ENCODE results near the gene IGHMBP2.
"Not testable (repeated sequence)": the region's sequence is repeated elsewhere in the genome, so short reads cannot be mapped to it uniquely, and the experiment has no call there.

IGHMBP2 gene

DNA sequence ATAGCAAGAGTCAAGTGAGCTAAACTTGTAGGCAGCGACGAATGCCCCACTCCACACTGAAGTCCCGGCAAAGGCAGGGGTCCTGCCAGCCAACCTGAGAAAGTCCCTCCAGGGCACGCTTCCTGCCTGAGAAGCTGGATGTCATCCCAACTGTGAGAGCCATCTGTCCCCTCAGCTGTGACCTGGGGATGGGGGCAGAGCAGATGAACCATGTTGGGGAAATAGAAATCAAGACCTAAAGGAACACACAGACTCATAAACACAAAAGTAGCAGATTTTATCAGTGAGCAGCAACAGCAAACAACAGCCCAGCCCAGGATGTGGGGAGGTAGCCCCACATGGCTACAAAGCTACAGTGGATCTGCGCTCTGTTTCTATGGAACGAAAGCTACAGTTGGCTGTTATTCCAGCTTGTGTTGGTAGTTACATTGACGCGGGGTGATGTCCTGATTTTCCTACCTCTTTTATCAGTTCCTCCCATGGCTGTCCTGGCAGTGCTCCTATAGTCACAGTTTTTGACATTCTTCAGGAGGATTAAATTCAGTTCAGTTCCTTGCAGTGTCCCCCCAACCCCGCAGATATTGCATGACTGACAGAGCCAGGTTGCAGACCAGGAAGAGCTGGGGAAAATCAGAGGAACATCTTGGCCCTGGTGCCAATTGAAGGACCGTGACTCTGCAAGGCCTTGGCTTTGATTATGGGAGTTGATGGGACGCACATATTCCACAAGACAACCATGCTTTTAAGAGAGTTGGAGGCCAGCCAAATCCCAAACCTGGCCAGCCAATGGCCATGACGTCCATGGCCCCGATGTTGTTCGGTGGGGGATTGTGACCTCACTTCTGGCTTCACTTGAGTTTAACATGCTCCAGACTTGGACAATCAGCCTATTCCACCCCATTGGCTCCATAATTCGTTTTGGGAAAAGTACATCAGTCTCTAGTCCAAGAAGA lies 62.5 kb downstream of the IGHMBP2 start:
- DNase-seq, result no peak

DNA sequence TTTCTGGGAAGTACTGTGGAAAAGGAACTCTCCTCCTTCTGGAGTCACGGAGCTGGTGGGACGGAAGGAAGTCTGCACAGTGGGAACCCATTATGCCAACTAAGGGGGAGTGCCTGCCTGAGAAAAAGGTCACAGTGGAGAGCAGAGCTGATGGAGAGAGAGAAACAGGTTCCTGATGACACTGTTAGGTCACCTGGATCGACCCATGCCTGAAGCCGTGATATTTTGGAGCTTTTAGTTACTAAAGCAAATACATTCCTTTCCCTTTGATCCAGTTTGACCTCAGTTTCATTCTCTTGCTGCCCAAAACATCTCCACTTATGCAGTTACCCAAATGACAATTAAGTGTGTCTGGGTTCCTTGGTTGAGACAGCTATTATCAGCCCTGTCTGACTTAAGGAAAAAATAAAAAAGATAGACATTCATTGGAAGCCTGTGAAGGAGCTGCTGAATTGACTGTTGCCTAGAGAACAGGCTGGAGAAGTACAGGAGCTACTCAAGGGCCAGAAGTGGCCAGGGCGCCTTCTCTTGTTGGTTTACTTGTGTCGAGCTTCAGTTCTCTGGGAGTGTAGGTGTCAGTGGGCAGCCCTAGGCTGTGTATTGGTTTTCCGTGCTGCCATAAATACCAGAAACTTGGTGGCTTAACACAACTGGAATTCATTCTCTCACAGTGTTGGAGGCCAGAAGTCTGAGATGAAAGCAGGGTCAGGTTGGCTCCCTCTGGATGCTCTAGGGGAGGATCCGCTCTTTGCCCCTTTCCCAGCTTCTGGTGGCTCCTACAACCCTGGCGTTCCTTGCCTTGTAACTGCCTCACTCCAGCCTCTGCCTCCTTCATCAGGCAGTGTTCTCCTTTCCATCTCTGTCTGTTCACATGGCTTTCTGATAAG lies 63.4 kb downstream of the IGHMBP2 start:
- no peak for DNase-seq

DNA sequence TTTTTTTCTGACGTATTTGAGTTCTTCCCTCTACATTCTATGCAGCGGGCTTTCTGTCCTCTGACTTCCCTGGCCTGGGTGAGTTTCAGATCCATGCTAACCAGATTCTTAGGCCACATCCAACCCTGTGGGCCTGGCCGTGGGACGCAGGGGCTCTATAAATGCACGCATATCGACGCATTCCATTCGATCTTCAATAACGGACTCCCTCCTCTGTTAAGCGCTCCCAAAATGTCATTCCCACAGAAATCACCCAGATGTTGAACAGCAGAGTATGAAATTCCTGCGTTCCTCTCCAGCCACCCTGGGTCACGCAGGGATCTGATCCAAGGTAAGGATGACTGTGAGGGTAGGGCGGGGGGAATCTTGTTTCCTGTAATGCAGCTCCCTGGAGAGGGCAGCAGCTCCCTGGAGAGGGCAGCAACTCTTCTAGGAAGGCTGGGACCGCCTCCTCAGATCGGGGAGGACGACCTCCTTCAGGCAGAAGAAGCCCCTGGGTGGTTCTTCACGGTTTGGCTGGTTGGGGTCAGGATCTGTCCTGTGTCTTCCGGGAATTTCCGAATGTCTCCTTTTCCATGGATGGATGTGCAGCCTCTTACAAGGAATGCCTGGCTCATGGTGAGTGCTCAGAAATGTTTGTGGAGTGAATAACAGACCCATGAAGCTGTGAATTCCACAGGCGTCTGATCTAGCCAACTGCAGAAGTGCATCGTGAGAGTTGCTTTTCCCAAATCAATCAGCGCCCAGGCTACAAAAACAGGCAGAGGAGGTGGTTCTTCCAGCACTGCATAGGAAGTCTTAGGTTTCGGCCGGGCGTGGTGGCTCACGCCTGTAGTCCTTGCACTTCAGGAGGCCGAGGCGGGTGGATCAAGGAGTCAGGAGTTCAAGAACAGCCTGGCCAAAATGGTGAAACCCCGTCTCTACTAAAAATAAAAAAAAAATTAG lies 64.9 kb downstream of the IGHMBP2 start:
- DNase-seq, result no peak

DNA sequence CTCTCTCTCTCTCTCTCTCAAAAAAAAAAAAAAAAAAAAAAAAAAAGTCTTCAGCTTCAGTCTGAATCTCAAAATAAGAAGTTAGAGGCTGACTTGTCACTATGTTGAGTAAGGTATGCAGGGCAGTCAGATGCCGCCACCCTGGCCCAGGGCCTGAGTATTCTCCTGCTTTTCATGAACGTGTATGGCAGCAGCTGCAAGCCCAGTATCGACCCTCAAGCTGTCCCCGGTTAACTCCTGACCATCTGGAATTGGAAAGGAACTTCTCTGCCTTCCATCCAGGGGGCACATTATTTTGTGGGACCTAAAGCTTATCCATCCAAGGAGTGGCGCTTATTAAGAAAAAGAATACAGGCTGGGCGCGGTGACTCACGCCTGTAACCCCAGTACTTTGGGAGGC lies 65.7 kb downstream of the IGHMBP2 start:
- no peak for DNase-seq

DNA sequence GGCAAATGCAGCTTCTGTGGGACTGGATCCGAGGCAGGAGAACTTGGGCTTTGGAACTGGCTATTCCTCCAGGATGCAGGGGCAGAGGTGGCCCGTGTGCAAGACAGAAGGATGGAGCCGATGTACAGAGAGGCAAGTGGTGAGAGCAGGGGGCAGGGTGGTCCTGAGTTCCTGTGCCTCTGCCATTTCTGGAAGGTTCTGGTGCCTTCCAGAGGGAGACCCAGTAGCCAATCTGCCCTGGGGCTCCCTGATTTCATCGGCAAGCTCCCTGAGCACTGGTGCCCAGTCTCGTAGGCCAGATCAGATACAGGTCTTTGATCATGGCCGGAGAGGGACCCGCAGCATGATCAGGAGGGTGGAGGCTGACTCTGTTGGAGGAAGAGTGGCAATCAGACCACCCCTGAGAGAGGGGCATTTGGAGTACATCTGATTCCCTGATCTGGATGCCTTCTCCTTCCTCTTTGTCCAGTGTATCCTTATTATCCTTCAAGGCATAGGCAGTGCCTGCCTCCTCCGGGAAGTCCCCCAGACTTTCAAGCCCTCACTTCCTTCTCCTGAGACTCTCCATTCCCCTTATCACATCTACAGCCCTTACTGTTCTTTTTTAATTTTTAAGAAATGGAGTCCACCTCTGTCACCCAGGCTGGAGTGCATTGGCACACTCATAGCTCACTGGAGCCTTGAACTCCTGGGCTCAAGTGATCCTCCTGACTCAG lies 67.4 kb downstream of the IGHMBP2 start:
- DNase-seq, result no peak

DNA sequence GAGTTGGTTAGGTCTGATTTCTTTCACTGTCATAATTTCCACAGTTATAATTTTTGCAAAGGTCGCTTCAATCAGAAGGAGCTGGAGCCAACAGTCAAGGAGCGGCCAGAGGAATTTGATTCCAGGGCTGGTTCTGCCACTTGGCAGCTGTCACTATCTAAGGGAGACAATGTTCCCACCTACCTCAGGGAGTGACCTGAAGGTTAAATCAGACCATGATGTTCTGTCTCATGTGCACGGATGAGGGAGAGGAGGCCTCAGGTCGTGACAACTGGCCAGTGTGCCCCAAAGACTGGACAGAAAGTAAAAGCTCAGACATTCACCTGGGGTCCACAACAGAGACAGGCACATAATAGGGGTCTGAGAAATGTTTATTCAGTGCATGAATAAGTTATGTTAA lies 69.5 kb downstream of the IGHMBP2 start:
- DNase-seq, result no peak

DNA sequence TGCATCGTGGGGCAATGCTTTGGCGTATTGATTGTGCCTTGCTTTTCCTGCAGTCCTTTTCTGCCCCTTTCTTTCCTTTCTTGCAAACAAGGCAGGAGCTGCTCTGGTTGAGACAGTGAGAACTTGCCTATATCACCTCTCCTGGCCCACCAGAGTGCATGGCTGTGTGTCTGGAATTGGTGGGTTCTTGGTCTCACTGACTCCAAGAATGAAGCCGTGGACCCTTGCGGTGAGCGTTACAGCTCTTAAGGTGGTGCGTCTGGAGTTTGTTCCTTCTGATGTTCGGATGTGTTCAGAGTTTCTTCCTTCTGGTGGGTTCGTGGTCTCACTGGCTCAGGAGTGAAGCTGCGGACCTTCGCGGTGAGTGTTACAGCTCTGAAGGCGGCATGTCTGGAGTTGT lies 70.0 kb downstream of the IGHMBP2 start:
- DNase-seq, result not testable (repeated sequence)

DNA sequence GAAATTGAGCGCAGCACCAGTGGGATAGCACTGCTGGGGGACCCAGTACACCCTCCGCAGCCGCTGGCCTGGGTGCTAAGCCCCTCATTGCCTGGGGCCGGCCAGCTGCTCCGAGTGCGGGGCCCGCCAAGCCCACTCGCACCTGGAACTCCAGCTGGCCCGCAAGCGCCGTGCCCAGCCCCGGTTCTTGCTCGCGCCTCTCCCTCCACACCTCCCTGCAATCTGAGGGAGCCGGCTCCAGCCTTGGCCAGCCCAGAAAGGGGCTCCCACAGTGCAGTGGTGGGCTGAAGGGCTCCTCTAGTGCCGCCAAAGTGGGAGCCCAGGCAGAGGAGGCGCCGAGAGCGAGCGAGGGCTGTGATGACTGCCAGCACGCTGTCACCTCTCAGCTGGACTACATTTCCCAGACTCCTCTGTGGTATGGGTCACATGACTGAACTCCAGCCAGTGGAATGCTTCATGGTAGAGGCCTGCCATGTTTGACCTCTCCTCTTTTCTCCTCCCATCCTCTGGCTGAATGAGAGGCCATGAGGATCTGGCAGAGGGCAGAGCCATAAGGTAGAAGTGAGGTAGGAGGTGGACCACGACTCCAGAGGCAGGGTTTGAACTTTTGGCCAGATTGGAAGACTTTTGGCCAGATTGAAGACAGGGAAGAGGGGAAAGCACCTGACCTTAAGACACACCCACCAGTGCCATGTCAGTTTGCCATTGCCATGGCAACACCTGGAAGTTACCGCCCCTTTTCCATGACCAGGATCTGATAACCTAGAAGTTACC lies 70.9 kb downstream of the IGHMBP2 start:
- no peak for DNase-seq

DNA sequence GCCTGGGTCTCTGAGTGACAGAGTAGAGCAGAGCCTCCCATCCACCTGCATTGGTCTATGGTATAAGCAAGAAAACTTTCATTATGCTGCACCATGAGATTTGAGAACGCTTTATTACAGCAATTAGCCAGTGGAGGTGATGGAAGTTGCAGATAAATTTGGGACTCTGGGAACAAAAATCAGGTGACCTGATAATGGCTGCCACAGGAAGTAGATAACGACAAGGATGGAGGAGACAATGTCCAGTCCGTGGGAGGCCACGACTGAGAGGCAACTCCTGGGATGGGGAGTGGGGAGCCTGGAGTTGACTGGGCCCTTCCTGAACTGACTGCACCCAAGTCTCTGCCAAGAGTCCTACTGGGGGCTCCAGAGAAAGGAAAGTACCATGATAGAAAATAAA lies 72.4 kb downstream of the IGHMBP2 start:
- no peak for DNase-seq

DNA sequence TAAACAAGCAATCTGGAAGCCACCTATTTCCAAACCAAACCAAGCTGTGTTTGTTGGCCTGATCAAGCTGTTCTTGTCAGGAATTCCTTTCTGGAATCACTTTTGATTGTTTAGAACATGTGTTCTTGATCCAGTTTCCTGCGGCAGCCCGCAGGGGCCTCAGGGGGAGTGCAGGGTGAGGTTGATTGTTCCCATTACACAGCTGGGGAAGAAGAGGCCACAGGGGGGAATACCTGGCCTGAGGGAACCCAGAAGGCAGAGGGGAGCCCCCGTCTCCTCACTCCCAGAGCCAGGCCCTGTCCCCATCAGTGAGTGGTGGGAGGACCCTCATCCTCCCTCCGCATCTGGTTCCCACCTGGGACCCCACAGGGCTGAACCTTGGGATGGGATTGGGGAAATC lies 72.9 kb downstream of the IGHMBP2 start:
- no peak for DNase-seq

DNA sequence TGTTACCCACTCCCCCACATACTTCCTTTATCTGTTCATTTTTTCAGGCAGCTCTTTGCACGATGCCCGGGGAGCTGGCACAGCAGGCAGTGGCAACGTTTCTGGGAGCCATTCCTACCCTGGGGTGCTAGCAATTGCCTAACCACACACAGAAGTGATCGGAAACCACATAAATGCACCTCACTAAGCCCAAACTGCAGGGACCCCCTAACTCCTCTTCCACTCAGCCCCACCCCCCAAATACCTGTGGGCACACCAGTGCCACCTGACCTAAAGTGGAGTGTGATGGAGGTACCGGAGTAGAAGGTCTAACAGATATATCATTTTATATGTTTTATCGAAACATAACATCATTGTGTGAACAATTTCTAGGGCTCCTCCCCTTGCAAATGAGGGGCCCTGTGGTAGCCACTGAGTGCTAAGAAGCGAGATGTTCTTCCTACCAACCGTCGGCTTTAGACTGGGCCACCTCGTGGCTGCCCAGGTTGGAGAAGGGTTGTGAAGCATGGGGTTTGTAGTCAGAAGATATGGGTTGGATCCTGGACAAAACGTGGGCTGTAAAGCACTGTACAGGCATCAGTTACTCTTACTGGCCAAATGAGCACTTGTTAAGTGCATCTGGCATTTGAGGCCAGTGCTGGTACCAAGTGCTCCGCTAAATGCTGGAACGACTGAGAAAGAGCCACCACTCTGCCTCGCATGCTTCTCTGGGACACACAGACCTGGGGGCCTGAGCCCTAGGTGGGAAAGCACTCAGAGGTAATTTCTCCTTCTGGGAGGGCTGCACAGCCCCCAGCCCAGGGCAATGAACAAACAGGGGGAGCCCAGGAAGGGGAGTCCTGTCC lies 74.3 kb downstream of the IGHMBP2 start:
- DNase-seq, result no peak

DNA sequence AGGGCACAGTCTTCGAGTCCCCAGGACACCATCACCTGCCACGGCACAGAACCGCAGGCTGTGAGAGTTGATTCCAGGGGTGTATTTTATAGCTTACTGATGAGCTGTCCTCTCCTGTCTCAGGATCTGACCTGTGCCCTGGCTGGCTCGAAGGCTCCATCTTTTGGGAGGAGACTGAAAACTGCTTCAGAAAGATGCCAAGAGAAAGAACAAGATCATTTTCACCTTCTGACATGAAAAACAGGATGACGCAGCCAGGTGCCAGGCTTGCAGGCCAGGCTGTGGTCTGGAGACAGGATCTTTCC lies 74.9 kb downstream of the IGHMBP2 start:
- no peak for DNase-seq

DNA sequence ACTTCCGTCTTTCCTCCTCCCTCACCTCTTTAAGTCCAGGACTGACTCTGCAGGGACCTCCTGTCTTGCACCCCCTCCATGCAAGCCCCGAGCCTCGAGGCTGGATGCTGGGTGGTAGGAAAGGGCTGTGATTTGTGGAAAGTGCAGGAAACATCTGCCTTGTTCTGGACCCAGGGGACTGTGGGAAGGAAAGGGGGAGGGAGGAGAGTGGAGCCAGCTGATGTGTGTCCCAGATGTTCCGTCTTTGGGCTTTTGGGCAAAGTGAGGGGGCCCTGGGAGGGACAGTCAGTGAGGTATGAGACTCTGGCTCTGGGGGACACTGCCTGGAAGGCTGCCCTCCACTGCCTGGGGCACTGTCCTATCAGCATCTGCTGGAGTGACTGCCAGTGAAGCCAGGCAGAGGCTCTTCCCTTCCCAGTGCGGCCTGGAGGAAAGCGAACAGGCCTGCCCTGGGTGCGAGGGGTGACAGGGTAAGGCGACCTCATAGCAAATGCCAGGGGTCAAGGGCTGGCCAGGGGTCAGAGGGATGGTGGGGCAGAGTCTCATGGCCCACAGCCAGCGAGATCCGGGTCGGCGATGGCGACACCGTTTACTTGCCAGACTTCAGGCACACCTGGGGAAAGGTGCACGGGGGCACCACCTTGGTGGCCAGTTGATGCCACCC lies 75.4 kb downstream of the IGHMBP2 start:
- DNase-seq, result no peak

DNA sequence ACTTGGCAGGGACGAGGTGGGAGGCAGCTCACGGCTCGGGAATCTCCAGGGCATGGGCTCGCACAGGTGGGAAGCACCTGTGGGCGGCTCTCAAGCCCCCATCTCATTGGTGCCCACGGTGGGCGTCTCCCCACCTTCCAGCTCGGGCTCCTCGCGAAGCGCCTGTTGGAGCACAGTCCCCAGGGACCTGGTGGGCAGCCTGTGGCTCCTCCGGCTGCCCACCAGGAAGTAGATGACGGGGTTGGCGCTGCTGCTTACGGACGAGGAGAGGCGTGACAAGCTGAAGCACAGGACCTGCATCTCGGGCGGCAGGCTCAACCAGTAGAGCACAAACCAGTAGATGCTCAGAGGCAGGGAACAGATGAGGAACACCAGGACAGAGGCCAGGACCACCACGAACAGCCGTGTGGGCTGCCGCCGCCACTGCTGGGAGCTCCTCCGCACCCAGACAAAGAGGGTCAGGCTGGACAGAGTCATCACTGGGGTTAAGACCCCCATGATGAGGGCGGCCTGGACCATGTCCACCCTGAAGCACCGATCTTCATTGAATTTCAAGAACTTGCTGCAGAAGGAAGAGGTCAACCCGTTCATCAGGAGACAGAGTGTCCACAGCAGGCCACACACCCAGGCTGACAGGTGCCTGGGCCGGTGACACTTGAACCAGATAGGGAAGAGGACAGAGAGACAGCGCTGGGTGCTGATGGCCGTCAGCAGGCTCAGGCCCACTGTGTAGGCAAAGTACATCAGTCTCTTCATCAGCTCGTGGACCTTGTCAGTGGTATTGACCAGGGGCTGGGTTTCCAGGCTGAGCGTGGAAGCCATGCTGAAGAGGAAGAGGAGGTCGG lies 76.5 kb downstream of the IGHMBP2 start:
- no peak for DNase-seq

DNA sequence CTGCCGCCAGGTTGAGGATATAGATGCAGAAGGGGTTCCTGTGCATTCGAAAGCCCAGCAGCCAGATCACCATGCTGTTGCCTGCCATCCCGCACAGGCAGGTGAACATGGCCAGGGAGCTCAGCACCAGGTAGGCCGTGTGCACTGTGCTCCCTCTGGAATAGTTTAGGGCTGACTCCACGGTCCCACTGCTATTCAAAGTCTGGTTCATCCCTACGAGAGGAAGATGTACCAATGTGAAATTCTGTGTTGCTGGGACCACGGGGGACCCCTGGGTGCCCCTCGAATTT lies 77.0 kb downstream of the IGHMBP2 start, which contains the start of gene MRGPRD:
TSS of gene MRGPRD (minus strand) at position 211 of the 290 bp plus-strand sequence. CDS start at position 211, 0 bp downstream.
- DNase-seq, result no peak

DNA sequence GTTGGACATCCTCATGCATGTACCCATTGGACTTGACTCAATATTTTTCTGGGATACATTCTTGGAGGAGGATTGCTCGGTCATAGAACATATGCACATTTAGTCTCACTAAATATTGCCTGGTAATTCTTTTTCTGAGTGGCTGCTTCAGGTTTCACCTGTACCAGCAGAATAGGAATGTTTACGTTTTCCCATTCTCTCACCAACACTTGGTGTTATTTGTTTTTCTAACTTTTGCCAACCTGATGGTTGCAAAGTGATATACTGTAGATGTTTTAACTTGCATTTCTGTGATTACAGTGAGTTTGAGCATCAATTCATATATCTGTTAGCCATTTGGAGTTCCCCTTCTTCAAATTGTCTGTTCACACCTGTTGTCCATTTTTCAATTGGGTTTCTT lies 78.4 kb downstream of the IGHMBP2 start:
- DNase-seq, result no peak

DNA sequence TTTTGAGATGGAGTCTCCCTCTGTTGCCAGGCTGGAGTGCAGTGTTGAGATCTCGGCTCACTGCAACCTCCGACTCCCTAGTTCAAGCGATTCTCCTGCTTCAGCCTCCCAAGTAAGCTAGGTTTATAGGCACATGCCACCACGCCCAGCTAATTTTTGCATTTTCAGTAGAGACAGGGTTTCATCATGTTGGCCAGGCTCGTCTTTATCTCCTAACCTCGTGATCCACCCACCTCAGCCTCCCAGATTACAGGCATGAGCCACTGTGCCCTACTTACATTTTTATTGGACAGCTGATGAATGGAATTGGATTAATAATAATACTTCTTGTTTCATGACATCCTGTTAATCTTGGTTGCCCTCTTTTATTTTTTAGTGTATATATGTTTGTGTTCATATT lies 80.1 kb downstream of the IGHMBP2 start:
- DNase-seq, result no peak

DNA sequence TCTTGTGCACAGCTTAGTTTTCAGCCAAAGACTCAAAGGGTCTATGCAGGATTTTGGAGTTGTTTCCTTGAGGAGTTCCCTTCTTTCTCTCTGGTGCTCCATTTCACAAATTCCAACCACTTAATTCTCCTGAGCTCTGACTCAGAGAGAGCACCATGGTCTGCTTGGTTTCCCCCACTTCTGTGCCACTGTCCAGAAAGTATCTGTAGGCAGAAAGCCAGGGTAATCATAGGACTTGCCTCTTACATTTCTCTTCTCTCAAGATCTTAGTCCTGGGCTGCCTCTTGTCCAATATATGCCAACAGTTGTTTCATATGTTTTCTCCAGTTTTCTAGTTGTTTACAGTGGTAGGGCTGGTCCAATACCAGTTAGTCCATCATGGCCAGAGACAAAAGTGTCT lies 83.5 kb downstream of the IGHMBP2 start:
- DNase-seq, result no peak

DNA sequence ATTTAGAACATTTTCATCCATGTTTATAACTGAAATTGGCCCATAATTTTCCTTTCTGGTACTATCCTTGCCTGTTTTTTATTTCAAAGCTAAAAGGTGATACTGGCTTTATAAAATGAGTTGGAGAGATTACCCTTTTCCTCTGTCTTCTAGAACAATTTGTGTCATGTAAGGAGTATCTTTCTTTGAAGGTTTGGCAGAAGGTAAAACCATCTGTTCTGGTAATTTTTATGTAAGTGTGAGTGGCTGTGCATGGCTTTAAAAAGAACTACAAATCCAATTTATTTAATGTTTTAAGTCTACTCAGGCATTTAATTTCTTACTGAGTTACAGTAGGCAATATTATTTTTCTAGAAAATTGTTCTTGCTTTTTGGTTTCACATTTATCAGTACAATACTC lies 84.8 kb downstream of the IGHMBP2 start:
- DNase-seq, result no peak

Data from NCI-H2107 (cell line).